ENCODE data around the gene GLRB. TPM values are rescaled to one million over a fixed set of nuclear protein-coding genes. Genes with fewer than 3 reads are reported as not detected.

GLRB gene
- total RNA-seq, result 9.4 and 11.7 TPM in 2 replicates

DNA sequence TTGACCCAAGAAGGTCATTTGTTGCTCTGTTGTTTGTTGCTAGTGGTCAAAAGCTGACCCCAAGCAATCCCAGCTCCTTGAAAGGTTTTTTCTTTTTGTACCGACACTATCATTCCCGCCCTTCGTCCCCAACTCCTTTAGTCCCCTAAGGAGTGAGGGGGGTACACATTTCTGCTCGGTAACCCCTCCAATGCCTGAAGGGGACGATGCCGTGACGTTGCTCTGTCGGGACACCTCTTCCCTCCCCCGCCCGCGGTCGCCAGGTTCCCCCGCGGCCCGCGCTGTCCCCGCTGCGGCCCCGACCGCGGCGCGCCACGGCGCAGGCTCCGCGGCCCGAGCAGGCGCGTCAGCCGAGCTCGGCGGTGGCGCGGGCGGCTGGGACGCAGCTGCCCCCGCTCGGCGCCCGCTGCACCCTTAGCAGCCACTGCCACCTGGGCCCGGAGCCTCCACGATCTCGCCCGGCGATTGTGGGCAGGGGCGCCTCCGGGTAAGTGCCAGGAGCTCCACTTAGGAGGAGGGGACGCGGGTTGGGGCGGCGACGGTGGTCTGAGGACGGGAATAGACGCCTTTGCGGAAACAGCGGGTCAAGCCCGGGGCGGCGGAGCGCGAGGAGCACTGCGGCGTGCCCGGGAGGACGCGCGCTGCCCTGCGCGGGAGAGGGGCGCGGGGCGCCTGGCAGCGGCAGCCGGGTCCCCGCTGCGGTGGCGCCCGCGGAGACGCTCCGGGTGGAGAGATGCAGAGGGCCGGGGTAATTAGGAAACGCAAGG is at the start of gene GLRB:
GLRB (plus strand) TSS at position 340 of the 767 bp plus-strand sequence. CDS start 1,875 bp downstream, outside the sequence.

GRCh38 chr4:157220371-157220881 is 144.5 kb downstream of the GLRB start, which contains the start of gene GRIA2:
TSS of gene GRIA2 (plus strand) at chr4:157220728. CDS start at chr4:157221043, 315 bp downstream.

Small RNA genes lying within 50 kb of the gene (small RNA-seq; reads per million reads assigned to genes)
- not detected for gene RF00019
- not detected for gene RNU6-582P

Other genes starting within 250 kb of the GLRB start
- 50.8 and 73.7 TPM in 2 replicates for gene PDGFC, start 104.4 kb upstream of the GLRB start, total RNA-seq
- gene GRIA2, start 144.6 kb downstream of the GLRB start, total RNA-seq, result not detected in 2 replicates

All from hair follicle dermal papilla cell (primary cell).